Activated naive CD4-positive, alpha-beta T cell treated with Interleukin-2 at 50 U/mL for 16 hours (primary cell): Measurements from ENCODE around the gene GJC1.
"Not testable (repeated sequence)": the region's sequence is repeated elsewhere in the genome, so short reads cannot be mapped to it uniquely, and the experiment has no call there.

Source experiments
- DNase-seq: peaks from one replicate; pipeline ENCODE4 v3.0.0-alpha.2; 2020

GJC1 gene

GRCh38 chr17:44842748-44843147 lies 12.7 kb upstream of the GJC1 start:
- no peak for DNase-seq

- DNase-seq = no peak
Measured at GRCh38 chr17:44840936-44841335, 10.8 kb upstream of the GJC1 start.

GRCh38 chr17:44840274-44840673 lies 10.2 kb upstream of the GJC1 start:
- DNase-seq = no peak

- DNase-seq = no peak
Measured at GRCh38 chr17:44837196-44837595, 7.1 kb upstream of the GJC1 start.

- DNase-seq = no peak
Measured at GRCh38 chr17:44832805-44833204, 2.7 kb upstream of the GJC1 start.

GRCh38 chr17:44831371-44831770 lies 1.3 kb upstream of the GJC1 start:
- DNase-seq = no peak

- peak; percentile 25 for DNase-seq
Measured at GRCh38 chr17:44830359-44831288, 537 bp upstream of the GJC1 start.

GRCh38 chr17:44828919-44829522 lies 1.1 kb downstream of the GJC1 start:
- DNase-seq = no peak

- DNase-seq = no peak
Measured at GRCh38 chr17:44827863-44828262, 2.2 kb downstream of the GJC1 start.

- no peak for DNase-seq
Measured at GRCh38 chr17:44826123-44826790, 3.8 kb downstream of the GJC1 start.

- DNase-seq = not testable (repeated sequence)
Measured at GRCh38 chr17:44825236-44825635, 4.9 kb downstream of the GJC1 start.

- DNase-seq = no peak
Measured at GRCh38 chr17:44820631-44821212, 9.4 kb downstream of the GJC1 start.

GRCh38 chr17:44818508-44818907 lies 11.6 kb downstream of the GJC1 start:
- DNase-seq = not testable (repeated sequence)

- DNase-seq = no peak
Measured at GRCh38 chr17:44812263-44812662, 17.8 kb downstream of the GJC1 start.

GRCh38 chr17:44808656-44809388 lies 21.3 kb downstream of the GJC1 start:
- DNase-seq = not testable (repeated sequence)

GRCh38 chr17:44808156-44808555 lies 21.9 kb downstream of the GJC1 start:
- no peak for DNase-seq

- no peak for DNase-seq
Measured at GRCh38 chr17:44807817-44808155, 22.3 kb downstream of the GJC1 start.

- no peak for DNase-seq
Measured at GRCh38 chr17:44807093-44807816, 22.8 kb downstream of the GJC1 start.

GRCh38 chr17:44804302-44805089 lies 25.6 kb downstream of the GJC1 start:
- DNase-seq = no peak

GRCh38 chr17:44801880-44802279 lies 28.2 kb downstream of the GJC1 start:
- DNase-seq = no peak

- DNase-seq = no peak
Measured at GRCh38 chr17:44798356-44798755, 31.7 kb downstream of the GJC1 start.
